DMS79 treated with DMSO at 0.1 percent for 48 hours (cell line): ENCODE results near the gene C2CD3.
A peak's percentile ranks its signal among the peaks of the same experiment; 100 is the strongest.
"Not testable (repeated sequence)": the region's sequence is repeated elsewhere in the genome, so short reads cannot be mapped to it uniquely, and the experiment has no call there.

Source experiments
- DNase-seq: peaks from one replicate; lab custom pipeline; 2025; lab: John Stamatoyannopoulos, UW

The C2CD3 gene

DNA sequence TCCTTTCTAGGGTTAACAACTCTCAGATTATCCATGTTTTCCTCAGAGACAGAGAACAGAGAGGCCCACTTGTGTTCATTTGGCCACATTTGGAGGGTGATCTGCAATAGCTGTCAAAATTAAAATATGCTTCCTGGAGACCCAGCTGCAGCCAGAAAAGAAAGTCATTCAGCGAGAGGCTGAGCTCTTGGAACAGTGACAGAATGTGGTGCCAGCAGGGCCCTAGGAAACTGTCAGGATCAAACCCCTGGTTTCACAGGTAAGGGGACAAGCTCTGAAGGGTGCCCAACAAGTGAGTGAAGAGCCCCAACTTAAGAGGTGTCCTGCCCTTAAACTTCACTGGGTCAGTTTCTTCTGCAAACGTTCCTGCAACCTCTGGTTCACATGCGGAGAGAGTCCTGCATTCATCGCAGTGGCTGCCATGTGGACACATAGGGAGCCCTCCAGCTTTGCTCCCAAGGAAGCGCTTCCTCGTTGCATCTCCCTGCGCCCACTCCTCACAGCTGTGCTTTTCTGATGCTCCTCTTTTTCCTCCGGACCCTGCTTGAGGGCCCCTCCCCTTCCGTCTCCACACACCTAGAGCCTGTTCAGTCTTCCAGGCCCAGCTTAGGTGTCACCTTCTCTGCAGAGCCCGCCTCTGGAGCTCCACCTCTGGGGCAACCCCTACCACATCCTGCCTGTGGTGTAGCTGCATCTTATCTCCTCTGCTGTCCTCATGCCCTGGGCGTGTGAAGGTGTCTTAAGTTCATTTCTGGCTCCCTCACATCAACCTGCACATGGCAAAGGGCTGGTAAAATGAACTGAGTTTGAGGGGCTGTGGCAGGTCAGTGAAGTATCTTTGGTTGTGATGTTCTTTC, 165.8 kb downstream of the C2CD3 start:
- DNase-seq = no peak

DNA sequence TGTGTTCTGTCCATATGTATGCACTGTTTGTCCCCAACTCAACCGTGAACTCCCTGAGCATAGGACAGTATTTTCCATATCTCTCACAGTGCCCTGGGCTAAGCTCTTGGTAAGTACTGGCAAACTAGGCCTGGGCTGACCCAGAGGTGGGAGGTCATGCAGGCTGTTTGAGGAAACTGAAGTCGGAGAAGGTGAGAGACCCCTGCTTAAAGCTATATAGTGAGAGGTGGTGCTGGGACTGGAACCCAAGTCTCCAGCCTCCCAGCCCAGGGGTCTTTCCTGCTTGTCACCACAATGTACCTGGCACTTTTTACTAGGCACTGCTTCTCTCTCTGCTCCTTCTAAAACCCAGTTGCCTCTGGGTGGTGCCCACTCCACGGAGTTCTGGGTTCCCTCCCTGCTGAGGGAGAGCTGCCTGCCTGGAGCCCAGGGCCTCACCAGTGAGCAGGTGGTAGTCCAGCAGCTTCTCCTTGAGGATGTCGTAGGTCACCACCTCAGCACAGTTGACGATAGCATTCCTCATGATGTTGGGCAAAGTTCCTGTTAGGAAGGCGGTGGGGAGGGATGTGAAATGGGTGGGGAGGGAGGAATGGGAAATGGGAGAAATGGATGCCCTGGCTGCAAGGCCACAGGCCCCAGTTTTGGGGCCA, 166.6 kb downstream of the C2CD3 start:
- DNase-seq = no peak

DNA sequence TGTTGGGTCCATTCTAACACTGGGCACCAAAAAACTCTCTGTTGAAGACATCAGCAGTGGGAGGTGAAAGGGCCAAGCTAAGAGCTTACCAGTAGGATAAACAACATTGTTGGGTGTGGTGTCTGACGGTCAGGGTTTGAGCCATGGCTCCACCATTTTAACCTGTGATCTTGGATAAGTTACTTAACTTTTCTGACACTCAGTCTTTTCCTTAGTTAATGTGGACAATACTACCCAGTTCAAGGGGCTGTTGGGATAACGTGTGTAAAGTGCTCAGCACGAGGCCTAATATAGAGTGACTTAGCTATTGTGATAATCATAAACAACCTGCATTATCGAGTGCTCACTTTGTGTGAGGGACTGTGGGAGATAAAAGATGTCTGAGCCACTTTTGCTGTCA, 168.0 kb downstream of the C2CD3 start:
- no peak for DNase-seq

GRCh38 chr11:74001822-74002286, 168.9 kb downstream of the C2CD3 start:
- DNase-seq = no peak

GRCh38 chr11:74000307-74001133, 170.3 kb downstream of the C2CD3 start:
- DNase-seq = no peak

GRCh38 chr11:73999581-74000306, 171.1 kb downstream of the C2CD3 start:
- peak; percentile 93 for DNase-seq

GRCh38 chr11:73998846-73999575, 171.8 kb downstream of the C2CD3 start:
- no peak for DNase-seq

DNA sequence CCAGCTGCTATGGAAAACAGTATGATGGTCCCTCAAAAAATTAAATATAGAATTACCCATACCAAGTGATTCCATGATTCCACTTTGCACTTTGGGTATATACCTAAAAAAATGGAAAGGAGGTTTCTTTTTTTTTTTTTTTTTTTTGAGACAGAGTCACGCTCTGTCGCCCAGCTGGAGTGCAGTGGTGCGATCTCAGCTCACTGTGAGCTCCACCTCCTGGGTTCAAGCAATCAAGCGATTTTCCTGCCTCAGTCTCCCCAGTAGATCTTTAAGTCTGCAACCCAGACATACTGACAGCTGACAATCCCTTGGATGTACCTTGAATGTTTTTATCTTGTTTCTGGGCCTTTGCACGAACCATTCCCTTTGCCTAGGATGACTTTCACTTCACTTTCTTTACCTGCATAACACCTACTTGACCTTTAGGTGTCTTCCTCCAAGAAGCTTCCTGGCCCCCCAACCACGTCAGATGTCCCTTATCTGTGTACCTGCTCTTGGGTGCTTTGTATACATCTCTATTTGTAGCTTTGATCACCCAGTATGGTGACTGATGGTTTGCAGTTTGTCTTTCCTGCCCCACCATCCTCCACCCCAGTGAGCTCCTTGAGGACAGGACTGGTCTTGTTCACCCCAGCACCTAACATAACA, 173.6 kb downstream of the C2CD3 start:
- no peak for DNase-seq

DNA sequence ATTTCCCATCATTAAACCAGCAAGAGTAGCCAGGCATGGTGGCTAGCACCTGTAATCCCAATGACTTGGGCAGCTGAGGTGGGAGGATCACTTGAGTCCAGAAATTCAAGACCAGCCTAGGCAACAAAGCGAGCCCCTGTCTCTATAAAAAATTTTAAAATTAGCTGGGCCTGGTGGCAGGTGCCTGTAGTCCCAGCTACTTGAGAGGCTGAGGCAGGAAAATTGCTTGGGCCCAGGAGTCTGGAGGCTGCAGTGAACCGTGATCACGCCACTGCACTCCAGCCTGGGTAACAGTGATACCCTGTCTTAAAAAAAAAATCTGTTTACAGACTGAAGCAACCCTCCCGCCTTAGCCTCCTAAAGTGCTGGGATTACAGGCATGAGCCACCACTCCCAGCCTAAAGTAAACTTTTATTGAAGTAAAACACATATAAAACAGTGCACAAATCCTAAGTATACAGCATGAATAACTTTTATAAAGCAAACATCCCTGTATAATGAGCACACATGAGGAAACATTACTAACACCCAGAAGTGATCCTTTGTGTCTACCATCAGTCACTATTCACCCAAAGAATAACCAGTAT, 174.5 kb downstream of the C2CD3 start:
- DNase-seq = peak; percentile 78

DNA sequence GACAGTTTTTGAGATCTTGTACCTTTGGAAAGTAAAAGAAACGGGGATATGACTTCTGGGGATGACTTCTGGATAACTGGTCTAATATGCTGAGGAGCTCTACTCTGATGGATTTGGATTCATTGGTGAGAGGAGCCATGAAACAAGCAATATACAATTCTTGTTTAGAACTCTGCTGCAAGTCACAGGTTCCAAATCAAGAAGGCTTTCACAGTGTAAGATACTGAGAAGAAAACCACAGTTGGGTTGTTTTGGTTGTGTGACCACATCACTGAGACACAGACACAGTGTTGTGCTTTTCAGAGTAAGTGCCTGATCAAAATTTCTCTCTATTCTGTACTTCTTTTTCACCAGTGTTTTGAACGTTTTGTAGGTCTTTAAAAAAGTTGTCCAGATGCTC, 175.1 kb downstream of the C2CD3 start:
- no peak for DNase-seq

GRCh38 chr11:73995247-73995646, 175.6 kb downstream of the C2CD3 start:
- DNase-seq = no peak

- DNase-seq = no peak
These were observed 179.3 kb downstream of the C2CD3 start for GRCh38 chr11:73991471-73992006.

GRCh38 chr11:73990730-73991129, 180.1 kb downstream of the C2CD3 start:
- peak; percentile 89 for DNase-seq

- DNase-seq = no peak
These were observed 181.6 kb downstream of the C2CD3 start for GRCh38 chr11:73989156-73989555.

DNA sequence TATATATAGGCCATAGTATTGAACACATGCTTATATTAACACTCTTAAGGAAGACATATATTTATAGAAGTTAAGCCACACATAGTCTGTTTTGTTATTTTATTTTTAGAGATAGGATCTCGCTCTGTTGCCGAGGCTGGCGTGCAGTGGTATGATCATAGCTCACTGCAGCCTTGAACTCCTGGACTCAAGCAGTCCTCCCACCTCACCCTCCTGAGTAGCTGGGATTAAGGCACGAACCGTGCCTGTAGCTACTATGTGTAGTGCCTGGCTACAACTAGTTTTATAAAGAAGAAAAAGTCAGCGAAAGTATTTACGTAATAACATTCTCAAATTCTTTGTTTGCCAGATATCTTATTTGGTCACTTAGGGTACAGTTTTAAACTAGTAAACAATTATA, 182.6 kb downstream of the C2CD3 start:
- no peak for DNase-seq

GRCh38 chr11:73985661-73986060, 185.1 kb downstream of the C2CD3 start:
- DNase-seq = not testable (repeated sequence)

DNA sequence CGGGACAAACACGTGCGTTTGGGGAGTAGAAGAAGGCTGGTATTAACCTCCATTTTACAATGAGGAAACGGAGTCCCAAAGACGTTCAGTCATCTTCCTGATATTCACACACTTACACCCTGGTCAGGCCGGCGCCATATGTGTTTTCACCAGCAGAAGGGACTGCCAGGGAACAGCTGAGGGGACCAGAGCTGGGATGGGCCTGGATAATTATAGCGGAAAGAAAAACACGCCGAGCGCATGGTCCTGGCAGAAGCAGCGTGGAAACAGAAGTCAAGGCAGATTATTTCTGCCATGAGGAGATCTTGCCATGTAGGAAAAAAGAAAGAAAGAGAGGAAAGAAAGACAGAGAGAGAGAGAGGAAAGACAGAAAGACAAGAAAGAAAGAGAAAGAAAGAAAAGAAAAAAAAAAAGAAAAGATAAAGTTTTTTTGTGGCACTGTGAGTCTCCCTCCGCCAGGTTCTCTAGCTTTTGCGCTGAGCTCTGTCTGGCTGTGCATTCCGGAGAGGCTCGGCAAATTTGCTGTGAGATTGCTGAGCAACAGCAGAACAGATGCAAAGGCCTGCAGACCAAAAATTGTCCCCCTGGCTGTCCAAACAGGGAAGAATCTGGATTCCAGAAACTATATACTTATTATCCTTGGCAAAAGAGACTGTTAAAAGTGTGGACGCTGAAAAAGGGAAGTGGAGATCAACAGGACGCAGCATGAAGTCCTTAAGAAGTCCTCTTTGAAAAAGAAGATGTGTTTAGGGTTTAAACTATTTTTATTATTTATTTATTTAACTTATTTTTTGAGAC, 186.9 kb downstream of the C2CD3 start:
- DNase-seq = no peak

- DNase-seq = peak; percentile 97
These were observed 187.6 kb downstream of the C2CD3 start for GRCh38 chr11:73982990-73983740.
